Activated CD8-positive, alpha-beta memory T cell treated with anti-CD3 and anti-CD28 coated beads, Interleukin-2, amount 10 ng/mL, durations not matched to agents 7 days and 5 days (primary cell): ENCODE results near the gene CCL3. TPM values are rescaled to one million over a fixed set of nuclear protein-coding genes. Genes with fewer than 3 reads are reported as not detected.
"Not testable (repeated sequence)": the region's sequence is repeated elsewhere in the genome, so short reads cannot be mapped to it uniquely, and the experiment has no call there.

Experiments used
- ATAC-seq: fragments of 150-1000 bp; cut with Tn5 transposase; one replicate; pipeline ENCODE4 v1.10.0; 2021; ENCODE audit warnings: moderate library complexity
- CTCF ChIA-PET: fragments of 350-600 bp; sonication (Branson Sonifier 250); formaldehyde crosslinking; loops from one replicate; lab custom pipeline; 2021; ENCODE audit warnings: antibody characterized with exemption; lab: Charles Lee
- DNase-seq: peaks from one replicate; pipeline ENCODE4 v3.0.0-alpha.2; 2020
- H3K27ac Mint-ChIP-seq: one replicate; pipeline ENCODE4 v1.8.0; 2021; ENCODE audit warnings: mild to moderate bottlenecking, mixed read lengths
- H3K27me3 Mint-ChIP-seq: one replicate; pipeline ENCODE4 v1.8.0; 2021; ENCODE audit warnings: mixed read lengths
- H3K36me3 Mint-ChIP-seq: one replicate; pipeline ENCODE4 v1.8.0; 2021; ENCODE audit warnings: mild to moderate bottlenecking, mixed read lengths
- H3K4me1 Mint-ChIP-seq: one replicate; pipeline ENCODE4 v1.8.0; 2021; ENCODE audit warnings: mixed read lengths
- H3K4me3 Mint-ChIP-seq: one replicate; pipeline ENCODE4 v1.8.0; 2021; ENCODE audit warnings: mild to moderate bottlenecking, moderate library complexity, mixed read lengths
- H3K9me3 Mint-ChIP-seq: one replicate; pipeline ENCODE4 v1.8.0; 2022; ENCODE audit warnings: low read depth, mixed read lengths
- total RNA-seq, 2 experiments: library from RNA; stranded (reverse); gene quantifications; one replicate each; pipeline ENCODE4 v1.2.3, GENCODE V29; 2021

The CCL3 gene
- total RNA-seq, 2 experiments from 2014 or later, result 77.2 to 634 TPM

GRCh38 chr17:36092230-36092629 is 2.3 kb upstream of the CCL3 start:
- Mint-ChIP-seq H3K36me3 (peaks cover 14% of the 10 kb centered on the region), H3K4me3 (no peak overlapping the region), H3K4me1 (peaks cover 87% of the 10 kb centered on the region), H3K27me3 (peaks cover 5% of the 10 kb centered on the region), H3K9me3 (no peaks in the 10 kb centered on the region), H3K27ac (peak overlapping the region; percentile 68)
- peak; percentile 38 for ATAC-seq
- CTCF ChIA-PET, result interaction anchor here (1.2 to 4.6 kb wide), 3 partner anchors 10 to 391 kb away, joined by 3 to 24 read pairs (median 5); no protein-coding TSS in a partner anchor
- DNase-seq, result peak; percentile 72

- Mint-ChIP-seq H3K27ac (peak overlapping the region; percentile 87), H3K4me1 (peaks cover 83% of the 10 kb centered on the region), H3K36me3 (peaks cover 10% of the 10 kb centered on the region), H3K9me3 (no peaks in the 10 kb centered on the region), H3K27me3 (peaks cover 5% of the 10 kb centered on the region), H3K4me3 (peak overlapping the region; percentile 74)
- no peak for ATAC-seq
- DNase-seq, result no peak
- CTCF ChIA-PET, result interaction anchor here (1.0 to 4.6 kb wide), 7 partner anchors 15 to 209 kb away, joined by 3 to 24 read pairs (median 5); partner anchors contain the start of gene CCL5
Measured at GRCh38 chr17:36089339-36089865, 541 bp downstream of the CCL3 start.

GRCh38 chr17:36088670-36089338 is 1.1 kb downstream of the CCL3 start:
- Mint-ChIP-seq H3K4me1 (peaks cover 85% of the 10 kb centered on the region), H3K27ac (peak overlapping the region; percentile 87), H3K27me3 (peaks cover 3% of the 10 kb centered on the region), H3K9me3 (no peaks in the 10 kb centered on the region), H3K4me3 (peak overlapping the region; percentile 74), H3K36me3 (peaks cover 10% of the 10 kb centered on the region)
- ATAC-seq, result no peak
- DNase-seq, result no peak
- CTCF ChIA-PET, result interaction anchor here (1.1 to 4.6 kb wide), 5 partner anchors 15 to 58 kb away, joined by 4 to 24 read pairs (median 7); no protein-coding TSS in a partner anchor

- not testable (repeated sequence) for H3K36me3 Mint-ChIP-seq, ATAC-seq, H3K9me3 Mint-ChIP-seq, H3K27me3 Mint-ChIP-seq
- Mint-ChIP-seq H3K4me3 (peak overlapping the region; percentile 74), H3K4me1 (peaks cover 86% of the 10 kb centered on the region), H3K27ac (peak overlapping the region; percentile 87)
- DNase-seq, result peak; percentile 59
- CTCF ChIA-PET, result interaction anchor here (1.1 to 4.6 kb wide), 4 partner anchors 14 to 59 kb away, joined by 4 to 24 read pairs (median 11); no protein-coding TSS in a partner anchor
Measured at GRCh38 chr17:36087897-36088572, 1.9 kb downstream of the CCL3 start.

- CTCF ChIA-PET, result interaction anchor here (2.9 kb wide), 1 partner anchor 14 kb away, joined by 15 read pairs; no protein-coding TSS in a partner anchor
- not testable (repeated sequence) for H3K27me3 Mint-ChIP-seq, H3K4me3 Mint-ChIP-seq, DNase-seq, H3K36me3 Mint-ChIP-seq, H3K9me3 Mint-ChIP-seq, H3K27ac Mint-ChIP-seq, ATAC-seq
- H3K4me1 Mint-ChIP-seq, result peaks cover 85% of the 10 kb centered on the region
Measured at GRCh38 chr17:36087471-36087870, 2.5 kb downstream of the CCL3 start.

DNA sequence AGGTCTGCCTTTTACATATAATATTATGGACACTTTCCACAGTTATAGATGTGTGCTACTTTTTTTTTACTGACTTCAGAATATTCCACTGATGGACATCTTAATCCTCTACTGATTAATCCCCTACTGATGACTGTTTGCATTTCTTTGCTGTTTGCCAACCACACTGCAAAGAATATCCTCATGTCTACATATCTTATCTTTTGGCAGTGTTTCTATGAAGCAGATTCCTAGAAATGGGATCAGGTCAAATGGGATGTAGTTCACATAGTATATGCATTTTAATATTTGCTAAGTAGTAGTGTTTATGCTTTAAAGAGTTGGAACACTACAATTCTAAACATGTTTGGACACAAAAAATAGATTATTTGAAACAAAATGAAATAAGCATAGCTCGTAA is 3.2 kb downstream of the CCL3 start:
- Mint-ChIP-seq H3K4me1 (peaks cover 85% of the 10 kb centered on the region), H3K27ac (peak overlapping the region; percentile 65), H3K9me3 (no peaks in the 10 kb centered on the region), H3K27me3 (no peaks in the 10 kb centered on the region), H3K36me3 (peaks cover 10% of the 10 kb centered on the region), H3K4me3 (no peak overlapping the region)
- CTCF ChIA-PET, result interaction anchor here (0.5 to 2.9 kb wide), 5 partner anchors 13 to 111 kb away, joined by 3 to 15 read pairs (median 3); no protein-coding TSS in a partner anchor
- DNase-seq, result no peak
- no peak for ATAC-seq

DNA sequence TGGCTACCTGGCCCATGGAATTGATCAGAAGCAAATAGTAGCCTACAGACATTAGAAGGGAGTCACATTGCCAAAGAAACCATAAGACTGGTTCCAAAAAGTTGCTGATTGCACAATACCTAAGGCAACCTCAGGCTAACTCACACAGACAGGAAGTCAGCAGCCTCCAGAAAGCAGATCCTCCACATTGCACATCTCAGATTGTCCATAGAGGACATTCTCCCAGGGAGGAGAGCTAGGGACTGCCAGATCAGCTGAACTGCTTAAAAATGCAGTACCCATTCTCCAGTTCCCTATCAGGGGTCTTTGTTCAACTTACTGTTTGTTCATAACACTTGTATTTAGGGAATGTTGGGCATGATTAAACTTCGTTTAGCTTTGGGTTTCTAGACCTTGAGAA is 4.2 kb downstream of the CCL3 start:
- CTCF ChIA-PET, result interaction anchor here (1.1 to 2.9 kb wide), 7 partner anchors 11 to 322 kb away, joined by 3 to 15 read pairs (median 3); no protein-coding TSS in a partner anchor
- Mint-ChIP-seq H3K27me3 (peaks cover 2% of the 10 kb centered on the region), H3K9me3 (no peaks in the 10 kb centered on the region), H3K36me3 (peaks cover 10% of the 10 kb centered on the region), H3K4me3 (no peak overlapping the region), H3K4me1 (peaks cover 83% of the 10 kb centered on the region), H3K27ac (peak overlapping the region; percentile 72)
- DNase-seq (peak; percentile 54), ATAC-seq (no peak)

- ATAC-seq, H3K27me3 Mint-ChIP-seq, H3K36me3 Mint-ChIP-seq, H3K4me3 Mint-ChIP-seq, DNase-seq, H3K9me3 Mint-ChIP-seq: not testable (repeated sequence)
- H3K27ac Mint-ChIP-seq, result peak overlapping the region; percentile 65
- CTCF ChIA-PET, result interaction anchor here (1.1 to 4.0 kb wide), 2 partner anchors 12 to 152 kb away, joined by 3 to 28 read pairs; no protein-coding TSS in a partner anchor
- H3K4me1 Mint-ChIP-seq, result peaks cover 65% of the 10 kb centered on the region
Measured at GRCh38 chr17:36083691-36084090, 6.3 kb downstream of the CCL3 start.

GRCh38 chr17:36082482-36083120 is 7.3 kb downstream of the CCL3 start:
- not testable (repeated sequence) for H3K27me3 Mint-ChIP-seq, H3K9me3 Mint-ChIP-seq, H3K36me3 Mint-ChIP-seq
- ATAC-seq (peak; percentile 81), DNase-seq (peak; percentile 95)
- H3K4me3 Mint-ChIP-seq, result peak overlapping the region; percentile 57
- H3K4me1 Mint-ChIP-seq, result peaks cover 61% of the 10 kb centered on the region
- peak overlapping the region; percentile 97 for H3K27ac Mint-ChIP-seq
- CTCF ChIA-PET, result interaction anchor here (0.6 to 4.0 kb wide), 7 partner anchors 9 to 151 kb away, joined by 3 to 28 read pairs (median 5); no protein-coding TSS in a partner anchor

DNA sequence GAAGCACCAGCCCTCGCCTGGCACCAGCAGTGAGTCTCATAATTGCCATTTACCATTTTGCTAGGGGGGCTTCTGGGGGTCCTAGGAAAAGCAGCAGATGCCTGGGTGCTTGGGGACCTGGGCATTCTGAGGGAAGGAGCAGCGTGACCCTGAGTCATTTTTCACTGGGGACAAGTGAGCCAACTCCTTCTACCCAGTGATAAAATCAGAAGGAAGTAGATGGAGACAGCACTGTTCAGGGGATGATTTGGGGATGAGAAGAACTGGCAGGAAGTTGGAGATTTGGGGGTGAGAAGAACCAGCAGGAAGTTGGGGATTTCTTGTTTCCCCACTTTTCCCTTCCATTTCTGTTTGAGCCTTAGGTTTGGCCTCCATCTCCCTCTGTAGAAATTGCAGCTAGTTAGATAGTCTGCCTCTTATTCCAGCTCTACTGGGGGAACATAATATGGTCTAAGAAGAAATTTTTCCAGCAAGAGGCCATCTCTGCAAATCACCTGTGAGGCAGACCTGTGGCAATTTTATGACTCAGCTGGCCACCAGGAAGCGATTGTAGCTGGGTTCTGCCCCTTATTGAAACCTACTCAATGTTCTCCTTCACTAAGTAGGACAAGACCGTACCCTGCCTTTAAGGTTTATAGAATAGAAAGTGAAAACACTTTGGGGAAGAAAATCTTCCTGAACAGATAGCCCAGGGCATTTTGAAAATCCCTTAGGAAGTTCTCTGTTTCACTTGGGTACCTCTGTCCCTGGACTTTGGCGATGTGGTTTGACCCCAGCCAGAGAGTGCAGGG is 8.1 kb downstream of the CCL3 start:
- H3K4me1 Mint-ChIP-seq, result peaks cover 59% of the 10 kb centered on the region
- peak overlapping the region; percentile 97 for H3K27ac Mint-ChIP-seq
- H3K9me3 Mint-ChIP-seq, H3K27me3 Mint-ChIP-seq: not testable (repeated sequence)
- H3K4me3 Mint-ChIP-seq, result peak overlapping the region; percentile 57
- H3K36me3 Mint-ChIP-seq, result peaks cover 14% of the 10 kb centered on the region
- ATAC-seq (peak; percentile 37), DNase-seq (peak; percentile 58)
- CTCF ChIA-PET, result interaction anchor here (0.7 to 4.0 kb wide), 6 partner anchors 9 to 67 kb away, joined by 3 to 28 read pairs (median 6); no protein-coding TSS in a partner anchor

DNA sequence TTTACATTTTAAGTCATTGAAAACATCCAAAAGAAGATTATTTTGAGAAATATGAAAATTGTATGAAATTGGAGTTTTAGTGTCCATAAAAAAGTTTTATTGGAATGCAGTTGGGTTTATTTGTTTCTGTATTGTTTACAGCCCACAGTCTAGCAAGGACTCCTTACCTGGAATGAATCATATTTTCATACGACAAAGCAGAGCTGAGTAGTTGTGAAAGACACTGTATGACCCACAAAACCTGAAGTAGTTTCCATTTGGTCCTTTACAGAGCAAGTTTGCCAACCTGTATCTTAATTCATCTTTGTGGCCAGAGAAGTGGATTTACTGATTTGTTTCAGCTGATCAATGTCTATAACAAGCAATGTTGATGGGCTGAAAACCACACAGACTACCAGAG is 15.6 kb downstream of the CCL3 start:
- ATAC-seq, result peak; percentile 76
- Mint-ChIP-seq H3K27me3 (peaks cover 7% of the 10 kb centered on the region), H3K9me3 (peaks cover 3% of the 10 kb centered on the region), H3K36me3 (peaks cover 17% of the 10 kb centered on the region), H3K27ac (peak overlapping the region; percentile 79), H3K4me3 (peak overlapping the region; percentile 31), H3K4me1 (peaks cover 67% of the 10 kb centered on the region)
- CTCF ChIA-PET, result interaction anchor here (0.9 to 9.3 kb wide), 10 partner anchors 7 to 106 kb away, joined by 3 to 103 read pairs (median 16); partner anchors contain the start of genes CCL16 and CCL3
- DNase-seq, result no peak
